ENCODE data around the gene EPHB2.
"Not testable (repeated sequence)": the region's sequence is repeated elsewhere in the genome, so short reads cannot be mapped to it uniquely, and the experiment has no call there.

The EPHB2 gene

GRCh38 chr1:22838965-22839364, 128.3 kb downstream of the EPHB2 start:
- no peak for DNase-seq (ENCODE audit: low spot score)

DNA sequence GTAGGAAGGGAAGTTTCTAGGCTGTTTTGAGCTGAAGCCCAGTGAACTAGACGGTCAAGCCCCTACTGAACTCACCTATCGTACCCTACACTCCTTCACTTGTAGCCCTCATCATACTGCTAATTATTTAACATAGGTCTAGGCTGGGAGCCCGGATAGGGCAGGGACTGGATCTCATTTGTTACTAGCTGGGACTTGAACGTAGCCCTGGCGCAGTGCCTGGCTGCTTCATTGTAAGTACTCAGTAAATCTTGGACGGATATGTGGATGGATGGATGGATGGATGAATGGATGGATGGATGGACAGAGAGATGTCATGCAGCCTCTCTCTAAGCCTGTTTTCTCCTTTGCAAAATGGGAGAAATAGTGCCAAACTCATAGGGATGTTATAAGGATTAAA, 129.2 kb downstream of the EPHB2 start:
- no peak for DNase-seq (ENCODE audit: low spot score)

DNA sequence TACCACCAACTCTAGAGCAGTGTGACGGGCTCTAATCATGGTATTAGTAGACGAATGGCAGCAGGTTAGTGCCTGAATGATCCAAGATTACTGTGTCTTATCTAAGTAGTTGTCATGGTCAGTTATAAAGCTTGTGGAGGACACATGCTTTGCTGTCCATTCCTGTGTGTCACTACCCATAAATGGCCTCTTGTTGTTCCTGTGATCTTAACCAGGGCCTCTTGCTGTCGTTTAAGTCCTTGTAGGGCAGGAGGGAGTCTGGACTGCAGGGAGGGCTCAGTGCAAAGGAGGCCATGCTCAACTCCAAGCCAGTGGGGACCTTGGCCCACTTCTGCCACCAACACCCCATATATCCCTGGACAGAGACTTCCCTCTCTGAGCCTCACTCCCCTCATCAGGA, 130.5 kb downstream of the EPHB2 start:
- no peak for DNase-seq (ENCODE audit: low spot score)

DNA sequence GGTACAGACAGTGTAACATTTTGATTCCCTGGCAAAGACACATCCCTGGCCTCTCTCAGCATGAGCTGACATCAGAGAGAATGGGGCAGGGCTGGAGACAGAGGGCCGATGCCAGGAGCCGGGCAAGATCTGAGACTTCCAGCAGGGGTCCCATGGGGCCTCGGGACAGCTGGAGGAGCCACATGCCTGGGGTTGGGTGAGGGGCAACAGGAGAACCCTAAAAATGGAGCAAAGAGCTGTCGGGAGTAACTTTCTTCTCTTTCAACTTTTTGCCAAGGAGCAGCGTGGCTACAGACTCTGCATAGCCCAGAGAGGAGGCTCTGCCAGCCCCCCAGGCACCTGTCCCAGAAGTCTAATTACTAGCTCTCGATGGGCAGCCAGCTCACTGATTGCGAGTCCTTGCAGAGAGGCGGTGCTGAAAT, 131.2 kb downstream of the EPHB2 start:
- DNase-seq (ENCODE audit: low spot score): no peak

GRCh38 chr1:22843441-22844183, 133.0 kb downstream of the EPHB2 start:
- not testable (repeated sequence) for DNase-seq (ENCODE audit: low spot score)

DNA sequence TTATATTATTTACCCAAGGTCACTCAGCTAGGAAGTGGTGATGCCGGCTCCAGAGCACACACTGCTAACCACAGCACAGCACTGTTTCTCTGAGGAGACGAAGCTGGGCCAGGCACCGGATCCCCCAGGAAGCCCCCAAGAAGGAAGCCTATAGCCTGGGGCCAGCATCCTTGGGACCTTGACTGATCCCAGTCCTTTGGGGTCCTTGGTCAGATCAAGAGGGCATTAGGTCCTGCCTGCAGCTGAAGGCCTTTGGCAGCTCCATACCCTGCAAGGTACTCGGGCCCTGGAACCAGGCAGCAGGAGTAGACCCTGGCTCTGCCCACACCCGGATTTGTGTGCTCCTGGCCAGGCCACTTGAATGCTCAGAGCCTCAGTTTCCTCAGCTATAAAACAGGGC, 134.0 kb downstream of the EPHB2 start:
- DNase-seq (ENCODE audit: low spot score): no peak

GRCh38 chr1:22845398-22845935, 134.8 kb downstream of the EPHB2 start:
- no peak for DNase-seq (ENCODE audit: low spot score)

DNA sequence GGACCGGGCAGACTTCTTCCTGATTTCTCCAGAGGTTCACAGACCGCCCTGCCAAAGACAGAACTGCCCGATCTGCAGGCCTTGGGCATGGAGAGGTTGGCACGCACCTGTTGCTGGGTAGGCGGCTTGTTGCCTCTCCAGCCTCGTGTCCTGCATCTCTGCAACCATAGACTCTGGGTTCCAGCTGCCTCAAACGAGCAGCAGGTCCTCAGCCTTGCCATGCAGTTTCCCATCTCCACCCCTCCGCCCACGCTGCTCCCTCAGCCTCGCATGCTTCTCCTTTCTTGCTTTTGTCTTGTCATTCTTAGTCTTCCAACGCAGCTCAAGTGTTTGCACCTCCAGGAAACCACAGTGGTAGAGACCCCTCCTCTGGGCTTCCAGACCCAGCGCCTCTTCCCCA, 135.8 kb downstream of the EPHB2 start:
- DNase-seq (ENCODE audit: low spot score): no peak

- DNase-seq (ENCODE audit: low spot score): no peak
These were observed 136.6 kb downstream of the EPHB2 start for GRCh38 chr1:22847249-22847648.

- DNase-seq (ENCODE audit: low spot score): no peak
These were observed 137.1 kb downstream of the EPHB2 start for GRCh38 chr1:22847709-22848108.

- DNase-seq (ENCODE audit: low spot score): no peak
These were observed 137.8 kb downstream of the EPHB2 start for GRCh38 chr1:22848405-22848804.

- DNase-seq (ENCODE audit: low spot score): no peak
These were observed 139.1 kb downstream of the EPHB2 start for GRCh38 chr1:22849770-22850169.

DNA sequence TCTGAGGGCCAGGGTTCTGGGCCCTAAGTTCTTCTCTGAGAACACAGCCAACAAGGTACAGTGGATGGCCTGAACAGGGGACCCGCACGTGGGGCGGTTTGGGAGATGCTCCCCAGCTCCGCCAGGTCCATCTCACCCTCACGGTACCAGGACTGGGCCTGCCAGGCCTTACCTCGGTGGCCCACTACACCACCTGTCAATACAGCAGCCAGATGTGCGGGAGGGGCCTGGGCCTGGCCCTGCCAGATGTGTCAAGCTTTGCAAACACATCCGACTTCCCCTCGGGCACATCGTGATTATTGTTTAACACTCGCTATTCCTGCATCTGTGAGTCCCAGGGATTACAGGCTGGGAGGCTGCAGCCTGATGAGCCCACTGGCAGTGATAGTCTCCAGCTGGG, 139.6 kb downstream of the EPHB2 start:
- no peak for DNase-seq (ENCODE audit: low spot score)

- no peak for DNase-seq (ENCODE audit: low spot score)
These were observed 140.0 kb downstream of the EPHB2 start for GRCh38 chr1:22850681-22851080.

DNA sequence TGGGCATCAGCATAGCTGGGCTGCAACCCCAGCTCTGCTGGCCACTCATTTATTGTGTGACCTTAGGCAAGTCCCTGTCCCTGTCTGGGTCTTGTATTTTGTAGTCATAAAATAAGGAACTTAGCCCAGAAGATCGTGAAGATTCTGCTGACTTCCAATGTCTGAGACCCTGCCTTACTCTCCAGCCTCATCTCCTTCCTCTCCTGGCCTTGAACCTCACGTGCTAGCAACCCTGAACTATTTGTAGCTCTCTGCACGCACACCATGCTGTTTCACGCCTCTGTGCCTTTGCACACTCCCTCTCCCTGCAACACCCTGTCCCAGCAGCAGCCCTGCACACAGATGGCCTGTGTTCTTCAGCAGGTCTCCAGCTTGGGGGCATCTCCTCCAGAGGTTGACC, 140.9 kb downstream of the EPHB2 start:
- no peak for DNase-seq (ENCODE audit: low spot score)

- no peak for DNase-seq (ENCODE audit: low spot score)
These were observed 141.6 kb downstream of the EPHB2 start for GRCh38 chr1:22852144-22852655.

DNA sequence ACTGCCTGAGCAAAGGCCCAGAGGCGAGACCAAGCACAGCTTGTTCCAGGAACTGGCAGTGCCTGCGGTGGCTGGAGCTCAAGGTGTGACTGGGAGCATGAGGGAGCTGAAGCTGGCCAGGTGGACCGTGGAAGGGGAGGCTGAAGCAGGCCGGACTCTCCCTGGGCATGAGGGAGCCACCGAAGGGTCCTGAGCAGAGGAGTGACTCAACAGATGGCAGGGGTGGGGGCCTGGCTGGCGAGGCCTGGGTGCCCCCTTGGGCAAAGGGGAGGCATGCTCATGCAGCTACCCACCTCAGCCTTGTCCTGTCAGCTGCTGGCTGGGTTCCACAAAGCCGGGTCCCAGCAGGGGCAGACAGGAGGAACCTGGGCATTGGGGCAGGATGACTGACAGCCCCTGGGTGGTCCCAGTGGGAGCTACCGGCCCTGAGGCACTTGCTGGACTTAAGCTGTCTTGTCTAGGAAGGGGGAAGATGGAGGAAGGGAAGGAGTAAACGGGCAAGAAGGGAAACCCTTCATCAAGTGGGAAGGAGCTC, 143.1 kb downstream of the EPHB2 start:
- DNase-seq (ENCODE audit: low spot score): no peak

- no peak for DNase-seq (ENCODE audit: low spot score)
These were observed 144.3 kb downstream of the EPHB2 start for GRCh38 chr1:22854688-22855565.

- DNase-seq (ENCODE audit: low spot score): no peak
These were observed 145.3 kb downstream of the EPHB2 start for GRCh38 chr1:22855668-22856606.

GRCh38 chr1:22857661-22858060, 147.0 kb downstream of the EPHB2 start:
- no peak for DNase-seq (ENCODE audit: low spot score)

- no peak for DNase-seq (ENCODE audit: low spot score)
These were observed 149.8 kb downstream of the EPHB2 start for GRCh38 chr1:22860414-22860800.
